ENCODE measurements around the gene MOB2.

DNA sequence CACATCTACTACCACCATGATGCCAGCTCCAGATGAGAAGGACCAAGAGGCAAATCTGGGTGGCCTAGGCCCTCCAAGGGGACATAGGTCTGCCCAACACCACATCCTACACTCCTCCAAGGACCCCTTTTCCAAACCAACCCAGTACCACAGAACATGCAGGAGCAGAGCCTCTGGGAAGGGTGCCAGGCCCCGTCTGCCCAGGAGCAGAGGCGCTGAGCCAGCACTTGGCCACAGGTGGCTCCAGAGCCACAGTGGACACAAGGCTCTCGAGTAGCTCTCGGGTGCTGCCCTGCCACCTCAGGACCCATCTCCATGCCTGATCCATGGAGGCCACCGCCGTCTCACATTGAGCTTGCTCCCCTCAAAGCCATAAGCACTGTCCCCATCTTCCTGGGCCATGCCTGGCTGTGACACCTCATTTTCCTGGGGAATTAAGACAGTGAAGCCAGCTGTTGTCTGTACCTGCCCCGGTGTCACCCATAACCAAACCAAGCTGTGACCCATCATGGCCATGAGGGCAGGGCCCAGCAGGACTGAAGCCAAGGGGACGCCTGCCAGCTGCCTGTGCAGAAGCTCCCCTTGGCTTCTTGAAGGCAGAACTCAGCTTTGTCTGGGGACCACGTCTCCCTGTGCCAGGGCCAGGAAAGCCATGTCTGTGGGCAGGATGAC is 7.4 kb downstream of the MOB2 start:
- TF ChIP-seq POLR2A (IDR thresholded peaks at IDR 0.05), result no peak
- TF ChIP-seq, protein P1, sequence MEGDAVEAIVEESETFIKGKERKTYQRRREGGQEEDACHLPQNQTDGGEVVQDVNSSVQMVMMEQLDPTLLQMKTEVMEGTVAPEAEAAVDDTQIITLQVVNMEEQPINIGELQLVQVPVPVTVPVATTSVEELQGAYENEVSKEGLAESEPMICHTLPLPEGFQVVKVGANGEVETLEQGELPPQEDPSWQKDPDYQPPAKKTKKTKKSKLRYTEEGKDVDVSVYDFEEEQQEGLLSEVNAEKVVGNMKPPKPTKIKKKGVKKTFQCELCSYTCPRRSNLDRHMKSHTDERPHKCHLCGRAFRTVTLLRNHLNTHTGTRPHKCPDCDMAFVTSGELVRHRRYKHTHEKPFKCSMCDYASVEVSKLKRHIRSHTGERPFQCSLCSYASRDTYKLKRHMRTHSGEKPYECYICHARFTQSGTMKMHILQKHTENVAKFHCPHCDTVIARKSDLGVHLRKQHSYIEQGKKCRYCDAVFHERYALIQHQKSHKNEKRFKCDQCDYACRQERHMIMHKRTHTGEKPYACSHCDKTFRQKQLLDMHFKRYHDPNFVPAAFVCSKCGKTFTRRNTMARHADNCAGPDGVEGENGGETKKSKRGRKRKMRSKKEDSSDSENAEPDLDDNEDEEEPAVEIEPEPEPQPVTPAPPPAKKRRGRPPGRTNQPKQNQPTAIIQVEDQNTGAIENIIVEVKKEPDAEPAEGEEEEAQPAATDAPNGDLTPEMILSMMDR (IDR thresholded peaks at IDR 0.05 in 4 of 5, conservative IDR thresholded peaks at IDR 0.05 in 1 of 5), result no peak

Data from gastrocnemius medialis (tissue), 4 donors.